K562 (cell line): Measurements from ENCODE around the gene ACKR1. TPM values are rescaled to one million over a fixed set of nuclear protein-coding genes. Genes with fewer than 3 reads are reported as not detected.

Experiments used
- ATAC-seq: fragments of 200-7000 bp; cut with Tn5 transposase; 3 replicates; pipeline ENCODE4 v1.9.1; 2020; ENCODE audit warnings: moderate library complexity
- BruUV-seq: library from RNA; stranded (reverse); fragments of 400-500 nt; replicated peaks from 2 replicates; lab custom pipeline; 2021; lab: Mats Ljungman, UMichigan
- CTCF ChIA-PET: fragments of 300-600 bp; formaldehyde crosslinking; extraction: SDS; loops from one replicate; lab custom pipeline; 2021; ENCODE audit warnings: low intra/inter-chr PET ratio; lab: Yijun Ruan, JAX
- POLR2A ChIA-PET: fragments of 300-600, 350-650 bp; sonication (Branson Sonifier 250); formaldehyde crosslinking; extraction: SDS; loops from one replicate; lab custom pipeline; 2021; ENCODE audit warnings: antibody characterized with exemption, inconsistent platforms; lab: Yijun Ruan, JAX
- DNase-seq, 4 experiments: peaks; one replicate each; pipeline versions ENCODE4 v3.0.0 to v3.0.0-alpha.2; 2011 to 2018; ENCODE audit warnings: low spot score in 3 of 4, mixed read lengths in 3 of 4; ENCODE audit errors: extremely low read depth in 1 of 4
- FAIRE-seq: peaks from 2 replicates; lab custom pipeline; 2011; peaks lifted over from hg19 to GRCh38; lab: Jason Lieb, UNC
- H2AFZ ChIP-seq: 2 replicates; pipeline ENCODE4 v1.6.0; 2011; ENCODE audit warnings: low read depth, low read length, control low read depth, inconsistent platforms
- H3K27ac ChIP-seq: fragments of 200-600 bp; 3 replicates; pipeline ENCODE4 v1.8.0; 2011; ENCODE audit warnings: low read depth, mild to moderate bottlenecking, control low read depth, inconsistent platforms, low read length, moderate library complexity, mixed read lengths; ENCODE audit errors: extremely low read depth
- H3K27me3 ChIP-seq, 2 experiments: fragments of 300-600 bp in 1 of 2; 2 replicates in 1 of 2; 3 replicates in 1 of 2; pipeline versions ENCODE4 v1.6.0 to v1.8.0; 2011; ENCODE audit warnings: inconsistent platforms in 2 of 2, low read length in 2 of 2, mild to moderate bottlenecking in 1 of 2, mixed read lengths in 1 of 2, moderate library complexity in 1 of 2; ENCODE audit not compliant: control insufficient read depth in 2 of 2, insufficient read depth in 2 of 2
- H3K36me3 ChIP-seq: fragments of 300-600 bp; 3 replicates; pipeline ENCODE4 v1.8.0; 2011; ENCODE audit warnings: mild to moderate bottlenecking, low read length, inconsistent platforms; ENCODE audit not compliant: control insufficient read depth, insufficient read depth
- H3K4me1 ChIP-seq, 2 experiments: fragments of 200-600 bp in 1 of 2; replicated peaks in 1 of 2; 2 replicates in 1 of 2; 3 replicates in 1 of 2; pipeline versions ENCODE4 v1.5.1 to v1.8.0; 2011; ENCODE audit warnings: inconsistent platforms in 2 of 2, low read length in 2 of 2, mild to moderate bottlenecking in 1 of 2, mixed read lengths in 1 of 2, moderate library complexity in 1 of 2; ENCODE audit not compliant: control insufficient read depth in 2 of 2, insufficient read depth in 2 of 2
- H3K4me2 ChIP-seq: 2 replicates; pipeline ENCODE4 v1.6.1; 2011; ENCODE audit warnings: low read length, control low read depth, inconsistent platforms, mixed read lengths; ENCODE audit not compliant: insufficient read depth
- H3K4me3 ChIP-seq: fragments of 200-600 bp; sonication (generic), shearing (Covaris generic); 2 replicates; pipeline ENCODE4 v1.5.1; 2016; ENCODE audit warnings: control low read depth, inconsistent platforms
- H3K79me2 ChIP-seq: fragments of 200-600 bp; 3 replicates; pipeline ENCODE4 v1.8.0; 2011; ENCODE audit warnings: low read length, inconsistent platforms; ENCODE audit not compliant: control insufficient read depth, insufficient read depth
- H3K9ac ChIP-seq, 2 experiments: 2 replicates each; pipeline versions ENCODE4 v1.6.0 to v1.6.1; 2011; ENCODE audit warnings: low read depth in 2 of 2, low read length in 2 of 2, control low read depth in 1 of 2, inconsistent platforms in 1 of 2, mild to moderate bottlenecking in 1 of 2, mixed read lengths in 1 of 2; ENCODE audit not compliant: insufficient read depth in 1 of 2
- H3K9me1 ChIP-seq: one replicate; pipeline ENCODE4 v1.6.0; 2011; ENCODE audit warnings: inconsistent platforms, mild to moderate bottlenecking, low read length, moderate library complexity; ENCODE audit not compliant: control insufficient read depth, insufficient read depth
- H3K9me3 ChIP-seq: replicated peaks from 2 replicates; pipeline ENCODE4 v1.5.1; 2011; ENCODE audit warnings: low read depth, low read length, inconsistent platforms; ENCODE audit not compliant: control insufficient read depth, insufficient read depth
- H4K20me1 ChIP-seq: replicated peaks from 2 replicates; pipeline ENCODE4 v1.6.1; 2011; ENCODE audit warnings: low read length, inconsistent platforms, mixed read lengths; ENCODE audit not compliant: control insufficient read depth, insufficient read depth
- EWSR1 ChIP-seq: fragments of 450-650 bp; IDR thresholded peaks from 2 replicates; pipeline ENCODE4 v1.6.1; 2018; ENCODE audit warnings: borderline replicate concordance, mild to moderate bottlenecking, low read depth, moderate library complexity; ENCODE audit not compliant: partially characterized antibody
- HDAC8 ChIP-seq: fragments of 450-650 bp; IDR thresholded peaks from 2 replicates; pipeline ENCODE4 v1.6.1; 2016; ENCODE audit warnings: mild to moderate bottlenecking, missing genetic modification characterization, moderate library complexity, missing compliant biosample characterization
- HOXB6 ChIP-seq: fragments of 250-450 bp; sonication (Bioruptor Pico); IDR thresholded peaks from 2 replicates; pipeline ENCODE4 v1.5.1; 2022; ENCODE audit warnings: mild to moderate bottlenecking, borderline replicate concordance
- KLF6 ChIP-seq: fragments of 250-450 bp; sonication (Bioruptor Pico); IDR thresholded peaks from 2 replicates; pipeline ENCODE4 v1.4.0; 2020; ENCODE audit warnings: mild to moderate bottlenecking, moderate library complexity, borderline replicate concordance
- NRF1 ChIP-seq, 2 experiments: fragments of 450-650 bp; IDR thresholded peaks in 1 of 2; conservative IDR thresholded peaks in 1 of 2; 2 replicates each; pipeline ENCODE4 v1.6.1; 2014; ENCODE audit warnings: mild to moderate bottlenecking in 2 of 2
- RFX7 ChIP-seq: fragments of 250-450 bp; sonication (Bioruptor Pico); IDR thresholded peaks from 2 replicates; pipeline ENCODE4 v1.5.1; 2021; ENCODE audit warnings: mild to moderate bottlenecking
- SMAD4 ChIP-seq: fragments of 250-450 bp; sonication (Bioruptor Pico); conservative IDR thresholded peaks from 2 replicates; pipeline ENCODE4 v1.8.0; 2021; ENCODE audit warnings: inconsistent platforms, mild to moderate bottlenecking, moderate library complexity
- SP1 ChIP-seq: sonication (generic); formaldehyde crosslinking; IDR thresholded peaks from 2 replicates; pipeline ENCODE4 v1.8.1; 2022; ENCODE audit warnings: mild to moderate bottlenecking, missing genetic modification reagents
- TSC22D4 ChIP-seq: fragments of 450-650 bp; IDR thresholded peaks from 2 replicates; pipeline ENCODE4 v1.6.1; 2016; ENCODE audit warnings: missing genetic modification characterization, missing biosample characterization, control low read depth
- ZFP30 ChIP-seq: fragments of 250-450 bp; sonication (Bioruptor Pico); IDR thresholded peaks from 2 replicates; pipeline ENCODE4 v1.8.0; 2022; ENCODE audit warnings: moderate library complexity, mild to moderate bottlenecking, inconsistent platforms, borderline replicate concordance
- ZNF133 ChIP-seq: fragments of 250-450 bp; sonication (Bioruptor Pico); IDR thresholded peaks from 2 replicates; pipeline ENCODE4 v1.4.0; 2020; ENCODE audit warnings: mild to moderate bottlenecking
- ZNF224 ChIP-seq: sonication (generic); formaldehyde crosslinking; IDR thresholded peaks from 2 replicates; pipeline ENCODE4 v1.8.0; 2022; ENCODE audit warnings: mild to moderate bottlenecking, missing genetic modification reagents
- ZNF311 ChIP-seq: fragments of 250-450 bp; sonication (Bioruptor Pico); IDR thresholded peaks from 2 replicates; pipeline ENCODE4 v1.4.0; 2020; ENCODE audit warnings: mild to moderate bottlenecking, moderate library complexity
- WGBS: fragments of 100-300 bp; shearing (Covaris generic); methylation state at CpG from one replicate; pipeline ENCODE4 v1.1.6; 2016; ENCODE audit warnings: low coverage, mixed read lengths; ENCODE audit not compliant: insufficient coverage; ENCODE audit errors: missing lambda C conversion rate; 5-methylcytosine and 5-hydroxymethylcytosine counted together
- in situ Hi-C: fragments of 300-500 bp; cut with MboI; formaldehyde crosslinking; loops from 4 replicates; pipeline ENCODE4 v1.15.0; 2018; ENCODE audit warnings: inconsistent platforms, mixed read lengths
- intact Hi-C: fragments of 100-400 bp; cut with micrococcal nuclease; formaldehyde crosslinking; loops from 2 replicates; pipeline ENCODE4 v1.14.2; 2022
- polyA plus RNA-seq, 8 experiments: library from polyadenylated mRNA; depleted of rRNA in 4 of 8; stranded (reverse) in 5 of 8; unstranded in 3 of 8; fragments of >200 nt; fragmentation: Nextera tagmentation in 2 of 8; fragmentation: Illumina TruSeq in 1 of 8; extraction: Ambion mirVana in 2 of 8; extraction: Trizol in 1 of 8; gene quantifications; 2 replicates each; pipeline versions ENCODE4 v1.2.1 to v1.2.3, GENCODE V29; 2011 to 2014; ENCODE audit warnings: inconsistent platforms in 1 of 8, missing spikeins in 1 of 8
- total RNA-seq, 7 experiments: library from RNA; depleted of rRNA in 6 of 7; stranded (reverse); fragments of >200 nt in 6 of 7; fragmentation: Illumina TruSeq in 2 of 7; extraction: Trizol in 2 of 7; gene quantifications; 2 replicates each; pipeline versions ENCODE4 v1.2.1 to v1.2.3, GENCODE V29; 2011 to 2021; ENCODE audit warnings: low replicate concordance in 1 of 7
- TF ChIP-seq, protein P1 (sequence below): sonication (generic); IDR thresholded peaks from 2 replicates; pipeline ENCODE4 v1.6.1; 2016

Gene ACKR1
- total and polyA plus RNA-seq, 9 of the 15 experiments (the other 6 are each of a cell fraction or from before 2014, with no cell fraction given): 0.07 to 0.64 (median 0.18) TPM

DNA sequence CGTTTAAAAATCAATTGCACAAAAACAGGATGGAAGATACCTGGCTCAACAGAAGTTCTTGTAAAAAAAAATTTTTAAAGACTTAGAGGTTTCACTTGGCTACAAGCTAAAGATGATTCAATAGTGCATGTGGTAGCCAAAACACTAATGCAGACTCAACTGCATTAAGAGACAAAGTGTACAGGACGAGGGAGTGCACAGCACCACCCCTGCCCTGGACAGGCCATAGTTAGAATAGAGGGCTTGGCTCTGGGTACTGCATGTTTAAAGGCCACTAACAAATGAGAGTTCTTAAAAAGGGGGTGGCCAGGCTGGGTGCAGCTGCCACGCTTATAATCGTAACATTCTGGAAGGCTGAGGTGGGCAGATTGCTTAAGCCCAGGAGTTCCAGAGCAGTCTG, 7.9 kb downstream of the ACKR1 start:
- Histone ChIP-seq H3K4me1 (no peaks in the 10 kb centered on the region; a peak in 1 of 5 replicates), H3K9me1 (no peaks in the 10 kb centered on the region), H4K20me1 (no peaks in the 10 kb centered on the region), H3K79me2 (no peaks in the 10 kb centered on the region), H3K36me3 (no peaks in the 10 kb centered on the region), H3K4me3 (no peak overlapping the region), H3K4me2 (no peak overlapping the region), H3K9me3 (no peaks in the 10 kb centered on the region), H3K9ac (no peak overlapping the region), H2AFZ (no peak overlapping the region), H3K27ac (no peak overlapping the region), H3K27me3 (peaks cover 4 to 8% of the 10 kb centered on the region in 2 experiments; a peak in 3 of 5 replicates)
- in situ Hi-C loops: loop anchor here (5.0 to 10.0 kb wide), 2 partner anchors 50 to 78 kb away; no protein-coding TSS in a partner anchor
- ATAC-seq: no peak
- FAIRE-seq: no peak
- TF ChIP-seq ZNF311 (CRISPR knock-in tag) (no peak), RFX7 (CRISPR knock-in tag) (no peak), HOXB6 (CRISPR knock-in tag) (no peak), KLF6 (CRISPR knock-in tag) (no peak), ZNF224 (CRISPR knock-in tag) (no peak), SP1 (CRISPR knock-in tag) (no peak), HDAC8 (tag) (no peak), NRF1 (conservative IDR thresholded peaks at IDR 0.05 in 1 of 2, IDR thresholded peaks at IDR 0.05 in 1 of 2) (no peak), EWSR1 (no peak), ZFP30 (CRISPR knock-in tag) (no peak), SMAD4 (CRISPR knock-in tag) (no peak), ZNF133 (CRISPR knock-in tag) (no peak), TSC22D4 (tag) (no peak)
- TF ChIP-seq, protein P1, sequence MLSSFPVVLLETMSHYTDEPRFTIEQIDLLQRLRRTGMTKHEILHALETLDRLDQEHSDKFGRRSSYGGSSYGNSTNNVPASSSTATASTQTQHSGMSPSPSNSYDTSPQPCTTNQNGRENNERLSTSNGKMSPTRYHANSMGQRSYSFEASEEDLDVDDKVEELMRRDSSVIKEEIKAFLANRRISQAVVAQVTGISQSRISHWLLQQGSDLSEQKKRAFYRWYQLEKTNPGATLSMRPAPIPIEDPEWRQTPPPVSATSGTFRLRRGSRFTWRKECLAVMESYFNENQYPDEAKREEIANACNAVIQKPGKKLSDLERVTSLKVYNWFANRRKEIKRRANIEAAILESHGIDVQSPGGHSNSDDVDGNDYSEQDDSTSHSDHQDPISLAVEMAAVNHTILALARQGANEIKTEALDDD: no peak
- CTCF ChIA-PET: interaction anchor here (0.6 to 6.1 kb wide), 4 partner anchors 14 to 794 kb away, joined by 3 to 90 read pairs (median 12); no protein-coding TSS in a partner anchor
- intact Hi-C loops: loop anchor here (10.0 kb wide), 1 partner anchor 582 kb away; no protein-coding TSS in a partner anchor
- no TSS peak for BruUV-seq
- POLR2A ChIA-PET: interaction anchor here (1.2 kb wide), 1 partner anchor 10 kb away, joined by 3 read pairs; no protein-coding TSS in a partner anchor
- no peak for DNase-seq
- WGBS: 0% methylated on average over 4 of the region's 4 CpGs
